LNCAP (cell line): ENCODE data around the gene TEX19.

Experiments
- TF ChIP-seq, protein P1 (sequence below): fragments of 450-650 bp; IDR thresholded peaks from 2 replicates; pipeline ENCODE4 v1.5.1; 2017; ENCODE audit warnings: mild to moderate bottlenecking

The TEX19 gene

DNA sequence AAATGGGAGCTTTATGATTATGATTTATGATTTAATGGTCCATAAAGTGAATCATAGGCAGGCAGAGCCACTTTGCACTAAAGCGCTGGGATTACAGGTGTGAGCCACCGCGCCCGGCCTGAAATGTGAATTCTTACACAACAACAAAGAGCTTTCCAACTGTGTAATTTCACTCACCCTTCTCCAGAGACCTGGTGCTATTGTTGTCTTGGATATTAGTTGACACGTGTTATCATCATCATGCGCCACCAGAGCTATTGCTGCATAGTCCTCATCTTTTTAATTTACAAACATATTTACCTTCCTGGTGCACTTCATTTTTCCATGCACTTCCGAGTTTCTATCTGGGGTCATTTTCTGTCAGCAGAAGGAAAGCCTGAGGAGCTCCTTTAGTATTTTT is 7.7 kb downstream of the TEX19 start:
- TF ChIP-seq, protein P1, sequence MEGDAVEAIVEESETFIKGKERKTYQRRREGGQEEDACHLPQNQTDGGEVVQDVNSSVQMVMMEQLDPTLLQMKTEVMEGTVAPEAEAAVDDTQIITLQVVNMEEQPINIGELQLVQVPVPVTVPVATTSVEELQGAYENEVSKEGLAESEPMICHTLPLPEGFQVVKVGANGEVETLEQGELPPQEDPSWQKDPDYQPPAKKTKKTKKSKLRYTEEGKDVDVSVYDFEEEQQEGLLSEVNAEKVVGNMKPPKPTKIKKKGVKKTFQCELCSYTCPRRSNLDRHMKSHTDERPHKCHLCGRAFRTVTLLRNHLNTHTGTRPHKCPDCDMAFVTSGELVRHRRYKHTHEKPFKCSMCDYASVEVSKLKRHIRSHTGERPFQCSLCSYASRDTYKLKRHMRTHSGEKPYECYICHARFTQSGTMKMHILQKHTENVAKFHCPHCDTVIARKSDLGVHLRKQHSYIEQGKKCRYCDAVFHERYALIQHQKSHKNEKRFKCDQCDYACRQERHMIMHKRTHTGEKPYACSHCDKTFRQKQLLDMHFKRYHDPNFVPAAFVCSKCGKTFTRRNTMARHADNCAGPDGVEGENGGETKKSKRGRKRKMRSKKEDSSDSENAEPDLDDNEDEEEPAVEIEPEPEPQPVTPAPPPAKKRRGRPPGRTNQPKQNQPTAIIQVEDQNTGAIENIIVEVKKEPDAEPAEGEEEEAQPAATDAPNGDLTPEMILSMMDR = no peak

DNA sequence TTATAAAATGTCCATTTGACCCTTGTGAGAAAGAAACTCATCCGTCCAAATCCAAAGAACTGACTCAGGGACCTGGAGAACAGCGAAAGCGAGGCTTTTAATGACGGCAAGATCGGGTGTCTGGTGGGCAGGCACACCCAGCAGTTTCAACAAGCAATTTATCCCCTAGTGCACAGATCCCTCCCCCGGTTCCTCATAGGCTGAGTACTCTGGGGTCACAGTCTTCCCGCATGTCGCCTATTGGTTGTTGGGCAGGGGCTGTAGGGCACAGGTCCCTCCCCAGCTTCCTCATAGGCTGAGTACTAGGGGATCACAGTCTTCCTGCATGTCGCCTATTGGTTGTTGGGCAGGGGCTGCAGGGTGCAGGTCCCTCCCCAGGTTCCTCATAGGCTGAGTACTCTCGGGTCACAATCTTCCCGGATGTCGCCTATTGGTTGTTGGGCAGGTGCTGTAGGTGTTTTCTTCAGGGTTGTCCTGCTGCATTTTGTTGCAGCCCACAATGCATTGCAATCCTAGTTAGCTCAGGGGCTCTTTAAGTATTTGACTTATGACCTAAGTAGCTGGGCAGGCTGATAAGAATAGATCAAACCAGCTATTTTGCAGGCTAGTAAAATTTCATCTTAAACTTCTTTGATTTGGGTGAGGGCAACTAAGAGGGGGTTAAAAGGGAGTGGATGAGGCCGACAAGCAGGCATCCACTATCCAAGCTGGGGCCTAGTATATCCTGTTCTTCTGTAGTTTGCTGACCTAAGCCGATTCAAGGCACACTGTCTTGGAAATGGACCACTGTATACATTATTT is 8.9 kb downstream of the TEX19 start:
- TF ChIP-seq, protein P1 = no peak

DNA sequence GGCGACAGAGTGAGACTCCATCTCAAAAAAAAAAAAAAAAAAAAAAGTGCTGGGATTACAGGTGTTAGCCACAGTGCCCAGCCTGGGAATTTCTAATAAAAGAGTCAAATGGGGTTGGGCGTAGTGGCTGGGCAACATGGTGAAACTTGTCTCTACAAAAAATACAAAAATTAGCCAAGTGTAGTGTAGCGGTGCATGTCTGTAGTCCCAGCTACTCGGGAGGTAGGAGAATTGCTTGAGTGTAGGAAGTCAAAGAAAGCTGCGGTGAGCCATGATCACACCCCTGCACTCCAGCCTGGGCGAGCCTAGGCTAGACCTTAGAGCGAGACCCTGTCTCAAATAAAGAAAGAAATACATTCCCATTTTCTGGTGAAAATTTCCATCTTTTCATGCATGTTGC is 10.2 kb downstream of the TEX19 start:
- TF ChIP-seq, protein P1 = no peak

DNA sequence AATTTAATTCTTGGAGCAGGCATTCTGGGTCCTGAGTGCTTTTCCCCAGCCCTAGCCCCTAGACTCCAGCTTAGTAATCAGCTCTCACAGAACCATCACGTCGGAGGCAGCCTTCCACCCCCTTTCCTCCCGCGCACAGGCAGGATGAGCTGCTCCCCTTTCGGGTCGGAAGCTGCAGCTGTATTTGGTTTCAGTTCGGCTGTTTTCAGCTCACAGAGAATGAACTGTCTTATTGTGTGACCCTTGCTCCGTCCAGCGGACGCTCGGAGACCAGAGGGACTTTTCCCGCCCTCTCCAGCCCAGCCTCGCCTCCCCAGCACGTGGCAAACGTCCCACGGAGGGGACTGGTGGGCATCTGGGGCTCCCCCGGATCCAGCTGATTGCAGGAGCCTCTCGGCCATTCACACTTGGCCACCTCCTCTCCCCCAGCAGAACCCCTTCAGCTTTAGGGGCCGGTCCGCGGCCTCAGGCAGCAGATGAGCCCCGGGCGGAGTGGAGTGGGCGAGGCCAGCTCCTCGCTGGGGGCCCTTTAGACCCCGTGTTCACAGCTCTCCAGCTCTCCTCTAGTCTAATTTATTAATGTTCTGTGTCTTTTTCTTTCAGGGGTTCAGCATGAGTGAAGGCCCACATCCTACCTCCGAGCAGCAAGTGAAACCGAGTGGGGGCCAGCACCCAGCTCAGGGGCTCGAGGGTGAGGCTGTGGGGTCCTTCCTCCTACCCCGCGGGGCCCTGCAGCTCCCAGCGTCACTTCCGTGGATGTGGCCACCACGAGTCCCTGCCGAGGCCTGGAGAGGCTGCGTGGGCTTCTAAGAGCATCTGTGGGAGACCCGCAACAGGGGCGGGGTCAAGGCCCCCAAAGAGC is 11.7 kb downstream of the TEX19 start:
- TF ChIP-seq, protein P1 = no peak

DNA sequence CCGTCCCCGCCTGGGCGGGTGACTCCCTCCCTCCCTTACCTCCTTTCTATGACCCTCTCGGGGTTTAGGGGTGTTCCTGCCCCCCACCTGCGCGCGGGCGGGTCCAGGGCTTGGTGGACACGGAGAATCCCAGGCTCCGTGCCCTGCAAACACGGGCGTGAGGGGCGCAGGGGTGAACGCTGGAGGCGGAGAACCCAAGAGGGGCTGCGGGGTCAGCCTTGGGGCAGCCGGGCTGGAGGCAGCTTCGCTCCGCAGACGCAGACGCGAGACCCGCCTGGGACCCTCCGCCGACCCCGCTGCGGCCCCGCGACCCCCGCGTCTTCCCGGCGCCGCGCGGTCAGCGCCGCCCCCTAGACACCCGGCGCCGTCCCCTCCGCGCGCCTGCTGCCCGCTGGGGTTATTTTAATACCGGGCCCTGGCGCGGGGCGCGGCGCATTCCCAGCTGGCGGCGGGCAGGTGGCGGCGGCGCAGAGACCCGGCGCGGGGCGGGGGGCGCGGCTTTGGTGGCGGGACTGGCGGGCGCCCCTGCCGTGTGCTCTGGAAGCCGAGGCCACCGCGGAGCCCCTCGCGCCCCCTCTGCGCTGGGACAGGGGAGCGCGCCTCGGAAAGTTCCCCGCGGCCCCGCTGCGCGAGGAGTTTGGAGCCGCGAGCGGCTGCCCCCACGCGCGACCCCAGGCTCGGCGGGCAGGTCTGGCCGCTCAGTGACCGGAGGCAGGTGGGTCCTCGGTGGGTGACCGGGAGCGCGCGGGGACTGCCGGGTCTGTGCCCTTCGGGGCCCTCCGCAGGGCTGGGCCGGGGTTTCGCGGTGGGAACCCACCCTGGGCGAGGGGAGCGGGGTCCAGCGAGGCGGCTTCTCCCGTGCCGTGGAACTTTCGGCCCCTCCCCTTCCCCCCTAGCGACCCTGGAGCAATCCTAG is 12.5 kb downstream of the TEX19 start, which contains the start of gene UTS2R:
Gene UTS2R (plus strand): TSS at position 433 of the 916 bp plus-strand sequence. CDS start 2,560 bp downstream, outside the sequence.
- TF ChIP-seq, protein P1 = no peak

DNA sequence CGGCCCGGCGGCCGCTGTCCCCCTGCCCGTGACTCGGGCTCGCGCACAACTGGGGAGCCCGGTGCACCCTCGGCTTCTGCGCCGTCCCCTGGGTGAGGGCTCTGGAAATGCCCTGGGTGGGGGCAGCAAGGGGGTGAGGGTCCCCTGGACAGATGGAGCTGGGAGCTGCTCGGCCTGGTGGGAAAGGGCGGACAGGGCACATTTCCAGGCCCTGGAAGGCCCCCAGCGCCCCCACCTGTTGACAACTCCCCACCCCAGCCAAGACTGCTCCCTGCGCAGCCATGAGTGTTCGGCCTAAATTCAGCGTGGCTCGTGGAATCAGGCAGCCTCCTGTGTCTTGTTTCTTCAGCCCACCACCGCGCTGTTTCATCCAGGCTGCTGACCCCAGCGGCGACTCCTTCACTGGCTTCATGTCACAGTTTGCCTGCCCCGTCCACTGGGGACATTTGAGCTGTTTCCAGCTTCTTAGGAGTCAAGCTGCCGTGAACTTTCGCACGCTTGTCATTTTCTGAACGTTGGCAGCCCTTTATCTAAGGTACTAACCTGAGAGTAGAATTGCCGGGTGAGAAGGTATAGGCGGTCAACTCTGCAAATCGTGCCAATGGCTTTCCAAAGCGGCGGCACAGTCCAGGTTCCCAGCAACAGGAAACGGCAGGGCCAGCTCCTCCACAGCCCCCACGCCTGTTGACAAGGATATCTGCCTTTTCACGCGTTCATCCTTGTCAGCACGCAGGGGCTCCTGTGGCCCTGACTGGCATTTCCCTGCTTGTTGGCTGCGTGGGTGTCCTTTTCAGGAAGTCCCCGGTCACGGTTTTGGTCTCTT is 13.4 kb downstream of the TEX19 start:
- TF ChIP-seq, protein P1 = no peak
